HepG2 (cell line): ENCODE data around the gene ARMC2. TPM values are rescaled to one million over a fixed set of nuclear protein-coding genes. Genes with fewer than 3 reads are reported as not detected.

Experiments
- ATAC-seq: fragments of 200-7000 bp; cut with Tn5 transposase; 3 replicates; pipeline ENCODE4 v1.9.1; 2020; ENCODE audit warnings: mild to moderate bottlenecking, moderate library complexity
- BruUV-seq: library from RNA; stranded (reverse); fragments of 400-500 nt; replicated peaks from 2 replicates; lab custom pipeline; 2021; lab: Mats Ljungman, UMichigan
- CTCF ChIA-PET: fragments of 300-600 bp; formaldehyde crosslinking; extraction: SDS; loops from one replicate; lab custom pipeline; 2021; ENCODE audit warnings: low total read pairs, inconsistent platforms, low intra/inter-chr PET ratio; lab: Yijun Ruan, JAX
- POLR2A ChIA-PET: fragments of 350-600 bp; sonication (Branson Sonifier 250); formaldehyde crosslinking; loops from one replicate; lab custom pipeline; 2020; ENCODE audit warnings: antibody characterized with exemption, inconsistent platforms; lab: Yijun Ruan, JAX
- DNase-seq: peaks from one replicate; pipeline ENCODE4 v3.0.0-alpha.2; 2015; ENCODE audit warnings: low spot score
- FAIRE-seq: peaks from 3 replicates; lab custom pipeline; 2011; peaks lifted over from hg19 to GRCh38; lab: Jason Lieb, UNC
- H2AFZ ChIP-seq: one replicate; pipeline ENCODE4 v1.6.1; 2011; ENCODE audit warnings: low read length, inconsistent platforms
- H3K27ac ChIP-seq: fragments of 300-600 bp; 3 replicates; pipeline ENCODE4 v1.8.0; 2011; ENCODE audit warnings: mixed run types, mild to moderate bottlenecking, mixed read lengths, low read length, inconsistent platforms; ENCODE audit not compliant: insufficient read depth; ENCODE audit errors: extremely low read length
- H3K27me3 ChIP-seq, 2 experiments: fragments of 200-600 bp in 1 of 2; 2 replicates in 1 of 2; 3 replicates in 1 of 2; pipeline versions ENCODE4 v1.6.0 to v1.8.0; 2011; ENCODE audit warnings: low read length in 2 of 2, mild to moderate bottlenecking in 2 of 2, moderate library complexity in 2 of 2, inconsistent platforms in 1 of 2; ENCODE audit not compliant: insufficient read depth in 2 of 2, control insufficient read depth in 1 of 2
- H3K36me3 ChIP-seq, 2 experiments: fragments of 200-600 bp in 1 of 2; replicated peaks in 1 of 2; 2 replicates in 1 of 2; 3 replicates in 1 of 2; pipeline versions ENCODE4 v1.5.1 to v1.8.0; 2011; ENCODE audit warnings: low read length in 2 of 2, inconsistent platforms in 1 of 2; ENCODE audit not compliant: insufficient read depth in 2 of 2, control insufficient read depth in 1 of 2
- H3K4me1 ChIP-seq: 2 replicates; pipeline ENCODE4 v1.5.1; 2012; ENCODE audit warnings: low read length, inconsistent platforms; ENCODE audit not compliant: insufficient read depth
- H3K4me2 ChIP-seq: 2 replicates; pipeline ENCODE4 v1.6.0; 2011; ENCODE audit warnings: low read depth, low read length, inconsistent platforms
- H3K4me3 ChIP-seq, 3 experiments: fragments of 200-600 bp in 1 of 3; sonication (generic), shearing (Covaris generic) in 1 of 3; replicated peaks in 1 of 3; 2 replicates each; pipeline ENCODE4 v1.5.1; 2011 to 2016; ENCODE audit warnings: low read length in 3 of 3, inconsistent platforms in 2 of 3, low read depth in 2 of 3, mild to moderate bottlenecking in 2 of 3, control low read depth in 1 of 3, mixed read lengths in 1 of 3; ENCODE audit not compliant: insufficient read depth in 1 of 3
- H3K79me2 ChIP-seq: one replicate; pipeline ENCODE4 v1.6.1; 2011; ENCODE audit warnings: low read length, inconsistent platforms; ENCODE audit not compliant: insufficient read depth
- H3K9ac ChIP-seq: 2 replicates; pipeline ENCODE4 v1.6.0; 2011; ENCODE audit warnings: mild to moderate bottlenecking, low read depth, low read length, inconsistent platforms; ENCODE audit not compliant: insufficient read depth
- H3K9me3 ChIP-seq: 2 replicates; pipeline ENCODE4 v1.5.1; 2012; ENCODE audit warnings: mild to moderate bottlenecking, low read length
- H4K20me1 ChIP-seq: 2 replicates; pipeline ENCODE4 v1.6.0; 2011; ENCODE audit warnings: inconsistent platforms, mild to moderate bottlenecking, low read length, moderate library complexity; ENCODE audit not compliant: insufficient read depth
- AKAP8 ChIP-seq: sonication (generic); formaldehyde crosslinking; IDR thresholded peaks from 2 replicates; pipeline ENCODE4 v1.5.1; 2020; ENCODE audit warnings: mild to moderate bottlenecking, missing genetic modification reagents
- GATA4 ChIP-seq: sonication (generic); IDR thresholded peaks from 2 replicates; pipeline ENCODE4 v1.6.1; 2016; ENCODE audit warnings: antibody characterized with exemption, low read depth, borderline replicate concordance
- HNRNPUL1 ChIP-seq: fragments of 200-400 bp; formaldehyde crosslinking; IDR thresholded peaks from 2 replicates; pipeline ENCODE4 v1.6.1; 2017; ENCODE audit warnings: low read depth, mild to moderate bottlenecking, low read length, moderate library complexity
- KDM1A ChIP-seq: IDR thresholded peaks from 2 replicates; pipeline ENCODE4 v1.6.1; 2016; ENCODE audit warnings: missing compliant biosample characterization
- NFKB2 ChIP-seq: sonication (generic); formaldehyde crosslinking; IDR thresholded peaks from 2 replicates; pipeline ENCODE4 v1.4.0; 2020; ENCODE audit warnings: missing genetic modification reagents, borderline replicate concordance
- RELA ChIP-seq: sonication (generic); formaldehyde crosslinking; IDR thresholded peaks from 2 replicates; pipeline ENCODE4 v1.4.0; 2020; ENCODE audit warnings: missing genetic modification reagents
- REPIN1 ChIP-seq: sonication (generic); formaldehyde crosslinking; IDR thresholded peaks from 2 replicates; pipeline ENCODE4 v1.8.0; 2022; ENCODE audit warnings: missing genetic modification reagents, low read depth, mild to moderate bottlenecking, borderline replicate concordance
- ZEB1 ChIP-seq: IDR thresholded peaks from 2 replicates; pipeline ENCODE4 v1.6.1; 2012; ENCODE audit warnings: mild to moderate bottlenecking, low read depth, inconsistent platforms; ENCODE audit not compliant: insufficient replicate concordance
- ZKSCAN5 ChIP-seq: sonication (generic); formaldehyde crosslinking; IDR thresholded peaks from 2 replicates; pipeline ENCODE4 v1.5.1; 2020; ENCODE audit warnings: mild to moderate bottlenecking, missing genetic modification reagents
- ZSCAN9 ChIP-seq: IDR thresholded peaks from 2 replicates; pipeline ENCODE4 v1.6.1; 2016; ENCODE audit warnings: borderline replicate concordance
- WGBS: methylation state at CpG from one replicate; pipeline ENCODE4 v1.1.6; 2017; ENCODE audit warnings: low lambda C conversion rate; 5-methylcytosine and 5-hydroxymethylcytosine counted together
- in situ Hi-C: cut with HindIII; loops from 2 replicates; pipeline ENCODE4 v1.10.0; 2017; ENCODE audit warnings: low pct_unique_long_range_greater_than_20kb; ENCODE audit not compliant: extremely low pct_ligation_motif_present
- intact Hi-C: fragments of 100-400 bp; cut with micrococcal nuclease; formaldehyde crosslinking; loops from one replicate; pipeline ENCODE4 v1.10.0; 2022; ENCODE audit not compliant: unreplicated experiment
- polyA plus RNA-seq, 8 experiments: library from polyadenylated mRNA; depleted of rRNA in 3 of 8; stranded (reverse) in 7 of 8; unstranded in 1 of 8; fragments of >200 nt; fragmentation: Illumina TruSeq in 4 of 8; extraction: Trizol in 4 of 8; gene quantifications; 2 replicates each; pipeline versions ENCODE4 v1.2.1 to v1.2.3, GENCODE V29; 2011 to 2016; ENCODE audit warnings: low read depth in 4 of 8, missing spikeins in 1 of 8, mixed read lengths in 1 of 8; ENCODE audit not compliant: insufficient read depth in 1 of 8
- total RNA-seq, 5 experiments: library from RNA; depleted of rRNA; stranded (reverse); fragments of >200 nt; fragmentation: Illumina TruSeq; extraction: Trizol; gene quantifications; 2 replicates each; pipeline ENCODE4 v1.2.3, GENCODE V29; 2016; ENCODE audit warnings: low read depth in 1 of 5
- TF ChIP-seq, protein P1 (sequence below): sonication (generic); formaldehyde crosslinking; IDR thresholded peaks from 2 replicates; pipeline ENCODE4 v1.5.1; 2020; ENCODE audit warnings: mild to moderate bottlenecking, moderate library complexity, missing genetic modification reagents
- TF ChIP-seq, protein P2 (sequence below): sonication (generic); formaldehyde crosslinking; IDR thresholded peaks from 2 replicates; pipeline ENCODE4 v1.5.0; 2020; ENCODE audit warnings: mild to moderate bottlenecking, missing genetic modification reagents
- TF ChIP-seq, protein P3 (sequence below): IDR thresholded peaks from 2 replicates; pipeline ENCODE4 v1.6.1; 2016; ENCODE audit warnings: low read depth

Gene ARMC2
- total and polyA plus RNA-seq, 2 of the 13 experiments (the other 11 are each of a cell fraction or from before 2014, with no cell fraction given): 1.4 to 3.2 TPM

DNA sequence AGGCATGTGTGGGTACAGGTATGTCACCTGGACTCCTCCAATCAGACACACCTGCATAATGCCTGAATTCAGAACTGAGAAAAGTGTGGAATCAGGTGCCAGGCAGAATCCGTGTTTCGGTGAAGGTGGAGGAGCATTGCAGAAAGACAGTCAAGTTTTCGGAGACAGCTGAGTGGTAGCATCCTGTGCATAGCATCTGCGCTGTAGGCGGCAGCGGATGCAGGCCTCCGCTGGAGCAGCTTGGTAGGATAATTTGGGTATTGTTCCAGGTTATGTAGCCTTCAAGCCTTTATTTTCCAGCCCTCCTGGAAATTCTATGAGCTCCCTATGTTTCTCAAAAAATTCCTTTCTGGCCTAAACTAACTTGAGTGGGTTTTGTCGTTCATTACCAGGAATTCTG lies 15.5 kb upstream of the ARMC2 start:
- no peak overlapping the region for H3K27ac ChIP-seq
- no peak overlapping the region for H3K4me2 ChIP-seq
- 81% methylated on average over 7 of the region's 8 CpGs for WGBS
- peaks cover 0 to 7% of the 10 kb centered on the region in 2 experiments; a peak in 3 of 5 replicates for H3K27me3 ChIP-seq
- FAIRE-seq: no peak
- no TSS peak for BruUV-seq
- TF ChIP-seq RELA (no peak), GATA4 (no peak), KDM1A (CRISPR knock-in tag) (no peak), AKAP8 (no peak), REPIN1 (no peak), ZKSCAN5 (CRISPR knock-in tag) (no peak), ZEB1 (no peak), NFKB2 (CRISPR knock-in tag) (no peak), ZSCAN9 (CRISPR knock-in tag) (no peak), HNRNPUL1 (no peak)
- TF ChIP-seq, protein P1, sequence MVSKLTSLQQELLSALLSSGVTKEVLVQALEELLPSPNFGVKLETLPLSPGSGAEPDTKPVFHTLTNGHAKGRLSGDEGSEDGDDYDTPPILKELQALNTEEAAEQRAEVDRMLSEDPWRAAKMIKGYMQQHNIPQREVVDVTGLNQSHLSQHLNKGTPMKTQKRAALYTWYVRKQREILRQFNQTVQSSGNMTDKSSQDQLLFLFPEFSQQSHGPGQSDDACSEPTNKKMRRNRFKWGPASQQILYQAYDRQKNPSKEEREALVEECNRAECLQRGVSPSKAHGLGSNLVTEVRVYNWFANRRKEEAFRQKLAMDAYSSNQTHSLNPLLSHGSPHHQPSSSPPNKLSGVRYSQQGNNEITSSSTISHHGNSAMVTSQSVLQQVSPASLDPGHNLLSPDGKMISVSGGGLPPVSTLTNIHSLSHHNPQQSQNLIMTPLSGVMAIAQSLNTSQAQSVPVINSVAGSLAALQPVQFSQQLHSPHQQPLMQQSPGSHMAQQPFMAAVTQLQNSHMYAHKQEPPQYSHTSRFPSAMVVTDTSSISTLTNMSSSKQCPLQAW (CRISPR knock-in tag): no peak
- TF ChIP-seq, protein P2, sequence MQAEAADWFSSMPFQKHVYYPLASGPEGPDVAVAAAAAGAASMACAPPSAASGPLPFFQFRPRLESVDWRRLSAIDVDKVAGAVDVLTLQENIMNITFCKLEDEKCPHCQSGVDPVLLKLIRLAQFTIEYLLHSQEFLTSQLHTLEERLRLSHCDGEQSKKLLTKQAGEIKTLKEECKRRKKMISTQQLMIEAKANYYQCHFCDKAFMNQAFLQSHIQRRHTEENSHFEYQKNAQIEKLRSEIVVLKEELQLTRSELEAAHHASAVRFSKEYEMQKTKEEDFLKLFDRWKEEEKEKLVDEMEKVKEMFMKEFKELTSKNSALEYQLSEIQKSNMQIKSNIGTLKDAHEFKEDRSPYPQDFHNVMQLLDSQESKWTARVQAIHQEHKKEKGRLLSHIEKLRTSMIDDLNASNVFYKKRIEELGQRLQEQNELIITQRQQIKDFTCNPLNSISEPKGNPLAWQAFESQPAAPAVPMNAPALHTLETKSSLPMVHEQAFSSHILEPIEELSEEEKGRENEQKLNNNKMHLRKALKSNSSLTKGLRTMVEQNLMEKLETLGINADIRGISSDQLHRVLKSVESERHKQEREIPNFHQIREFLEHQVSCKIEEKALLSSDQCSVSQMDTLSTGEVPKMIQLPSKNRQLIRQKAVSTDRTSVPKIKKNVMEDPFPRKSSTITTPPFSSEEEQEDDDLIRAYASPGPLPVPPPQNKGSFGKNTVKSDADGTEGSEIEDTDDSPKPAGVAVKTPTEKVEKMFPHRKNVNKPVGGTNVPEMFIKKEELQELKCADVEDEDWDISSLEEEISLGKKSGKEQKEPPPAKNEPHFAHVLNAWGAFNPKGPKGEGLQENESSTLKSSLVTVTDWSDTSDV (CRISPR knock-in tag): no peak
- TF ChIP-seq, protein P3, sequence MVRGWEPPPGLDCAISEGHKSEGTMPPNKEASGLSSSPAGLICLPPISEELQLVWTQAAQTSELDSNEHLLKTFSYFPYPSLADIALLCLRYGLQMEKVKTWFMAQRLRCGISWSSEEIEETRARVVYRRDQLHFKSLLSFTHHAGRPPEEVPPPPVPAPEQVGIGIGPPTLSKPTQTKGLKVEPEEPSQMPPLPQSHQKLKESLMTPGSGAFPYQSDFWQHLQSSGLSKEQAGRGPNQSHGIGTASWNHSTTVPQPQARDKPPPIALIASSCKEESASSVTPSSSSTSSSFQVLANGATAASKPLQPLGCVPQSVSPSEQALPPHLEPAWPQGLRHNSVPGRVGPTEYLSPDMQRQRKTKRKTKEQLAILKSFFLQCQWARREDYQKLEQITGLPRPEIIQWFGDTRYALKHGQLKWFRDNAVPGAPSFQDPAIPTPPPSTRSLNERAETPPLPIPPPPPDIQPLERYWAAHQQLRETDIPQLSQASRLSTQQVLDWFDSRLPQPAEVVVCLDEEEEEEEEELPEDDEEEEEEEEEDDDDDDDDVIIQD (CRISPR knock-in tag): no peak
- ChIA-PET POLR2A (no interaction called here), CTCF (no interaction called here)
- no peak for DNase-seq
- H4K20me1 ChIP-seq: no peaks in the 10 kb centered on the region
- no peak overlapping the region for H2AFZ ChIP-seq
- no peaks in the 10 kb centered on the region for H3K9me3 ChIP-seq
- intact Hi-C loops: no loop called here
- H3K36me3 ChIP-seq: no peaks in the 10 kb centered on the region
- in situ Hi-C loops: no loop called here
- no peak overlapping the region for H3K9ac ChIP-seq
- no peaks in the 10 kb centered on the region for H3K79me2 ChIP-seq
- peaks cover 5% of the 10 kb centered on the region; the same call in 1 of the 2 replicates for H3K4me1 ChIP-seq
- H3K4me3 ChIP-seq: no peak overlapping the region
- ATAC-seq: no peak
